C4-2B (cell line): ENCODE results near the gene GALNT5.

ENCODE experiments used
- CTCF ChIP-seq: fragments of 450-650 bp; conservative IDR thresholded peaks from 2 replicates; pipeline ENCODE4 v1.5.1; 2017; ENCODE audit warnings: mild to moderate bottlenecking
- ZFX ChIP-seq: fragments of 450-650 bp; IDR thresholded peaks from 2 replicates; pipeline ENCODE4 v1.6.1; 2017

GRCh38 chr2:157233506-157233905, 24.0 kb upstream of the GALNT5 start:
- TF ChIP-seq CTCF (no peak), ZFX (no peak)
